ENCODE data around the gene MED28.
"Not testable (repeated sequence)": the region's sequence is repeated elsewhere in the genome, so short reads cannot be mapped to it uniquely, and the experiment has no call there.

The MED28 gene, protein sequence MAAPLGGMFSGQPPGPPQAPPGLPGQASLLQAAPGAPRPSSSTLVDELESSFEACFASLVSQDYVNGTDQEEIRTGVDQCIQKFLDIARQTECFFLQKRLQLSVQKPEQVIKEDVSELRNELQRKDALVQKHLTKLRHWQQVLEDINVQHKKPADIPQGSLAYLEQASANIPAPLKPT

DNA sequence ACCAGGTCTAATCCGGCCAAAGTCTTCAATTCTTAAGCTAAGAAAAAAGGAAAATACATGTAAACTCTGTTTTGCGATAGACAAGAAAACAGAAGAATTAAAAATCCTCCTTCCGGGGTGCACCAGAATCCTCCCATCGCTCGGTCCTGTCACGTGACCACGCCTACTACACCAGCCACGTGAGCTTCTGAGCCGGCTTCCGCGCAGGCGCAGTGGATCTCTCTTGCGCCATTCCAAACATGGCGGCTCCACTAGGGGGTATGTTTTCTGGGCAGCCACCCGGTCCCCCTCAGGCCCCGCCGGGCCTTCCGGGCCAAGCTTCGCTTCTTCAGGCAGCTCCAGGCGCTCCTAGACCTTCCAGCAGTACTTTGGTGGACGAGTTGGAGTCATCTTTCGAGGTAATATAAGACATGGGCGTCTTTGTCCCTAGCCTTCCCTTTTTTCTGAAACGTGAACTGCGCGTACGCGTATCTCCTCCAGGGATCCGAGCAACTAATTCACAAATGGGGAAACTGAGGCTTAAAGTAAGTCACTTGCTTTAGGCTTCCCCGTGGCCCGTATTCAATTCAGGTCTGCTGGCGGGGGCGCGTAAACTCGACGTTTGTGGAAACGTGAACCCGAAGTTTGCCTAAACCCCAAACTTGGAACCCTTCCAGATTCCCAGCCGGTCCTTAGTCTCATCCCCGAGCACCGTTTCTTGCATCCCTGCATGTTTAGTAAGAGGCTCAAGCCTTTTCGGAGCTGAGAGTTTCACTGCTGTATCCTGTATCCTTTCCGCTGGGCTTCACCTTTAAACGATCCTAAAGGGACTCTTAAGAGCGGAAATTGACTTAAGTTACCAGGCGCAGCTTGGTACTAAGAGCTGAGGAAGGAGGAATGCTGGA is at the start of gene MED28:
Gene MED28, plus strand, starts transcription at position 226 of the 884 bp plus-strand sequence. Its CDS starts 14 bp downstream, at position 240.
- peak within 1 kb of the TSS; percentile 93 for H3K4me3 ChIP-seq (ENCODE audit: low read depth, low read length)
- peak; percentile 82 for DNase-seq (ENCODE audit: low read depth)

DNA sequence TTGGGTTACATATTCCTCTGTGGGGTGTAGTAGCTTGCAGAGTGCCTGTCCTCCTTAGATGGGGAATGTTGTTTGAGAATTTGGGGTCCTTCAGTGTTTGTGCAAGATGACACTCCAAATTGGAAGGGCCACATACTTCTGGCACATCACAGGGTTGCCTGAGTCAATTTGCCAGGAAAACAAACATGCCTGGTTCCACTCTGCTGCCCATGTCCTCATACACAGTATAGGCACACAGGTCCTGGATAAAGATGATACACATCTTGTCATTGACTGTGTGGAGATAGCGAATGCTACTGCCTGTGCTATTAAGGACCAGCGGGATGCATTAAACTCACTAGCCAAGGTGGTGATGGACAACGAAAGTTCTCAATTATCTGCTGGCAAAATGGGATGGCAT is 48.6 kb upstream of the MED28 start:
- DNase-seq (ENCODE audit: low read depth): no peak

DNA sequence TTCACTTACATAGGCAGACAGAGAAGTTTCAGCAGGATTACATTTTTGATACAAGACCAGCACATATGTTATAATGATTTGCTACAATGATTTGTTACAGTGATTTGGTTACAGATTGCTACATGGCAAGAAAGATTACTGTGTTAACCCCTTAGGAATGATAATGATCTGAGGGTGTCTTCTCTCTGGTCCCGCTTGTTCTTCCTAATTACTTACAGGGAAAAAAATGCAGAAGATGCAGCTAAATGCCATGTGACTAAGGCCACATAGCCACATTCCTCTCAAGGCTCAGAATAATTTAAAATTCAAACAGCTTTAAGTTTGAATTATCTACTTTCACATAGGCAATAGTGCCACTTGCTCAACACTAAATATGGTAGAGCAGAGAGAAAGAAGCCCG is 47.2 kb upstream of the MED28 start:
- H3K4me3 ChIP-seq (ENCODE audit: low read depth, low read length): no peak overlapping the region
- no peak for DNase-seq (ENCODE audit: low read depth)

More for the DNA sequence above, 48.6 kb upstream of the MED28 start:
- H3K4me3 ChIP-seq (ENCODE audit: low read depth, low read length): no peak overlapping the region

DNA sequence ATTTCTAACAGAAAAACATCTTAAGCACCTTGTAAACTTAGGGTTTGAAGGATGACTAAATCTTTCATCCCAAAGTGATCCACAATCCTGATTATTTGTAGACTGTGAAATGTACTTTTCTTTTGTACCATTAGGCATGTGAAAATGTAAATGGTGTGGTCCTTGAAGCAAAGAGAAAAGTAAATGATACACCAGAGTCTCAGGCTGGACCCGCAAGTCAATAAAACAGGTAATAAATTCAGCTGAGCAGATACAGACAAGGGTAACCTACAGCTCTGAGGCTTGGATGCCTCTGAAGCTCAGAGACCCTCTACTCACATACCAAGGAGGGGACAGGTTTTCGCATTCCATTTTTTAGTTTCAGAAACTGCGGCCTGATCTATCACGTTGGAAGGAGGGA is 40.2 kb upstream of the MED28 start:
- H3K4me3 ChIP-seq (ENCODE audit: low read depth, low read length): no peak overlapping the region
- DNase-seq (ENCODE audit: low read depth): no peak

DNA sequence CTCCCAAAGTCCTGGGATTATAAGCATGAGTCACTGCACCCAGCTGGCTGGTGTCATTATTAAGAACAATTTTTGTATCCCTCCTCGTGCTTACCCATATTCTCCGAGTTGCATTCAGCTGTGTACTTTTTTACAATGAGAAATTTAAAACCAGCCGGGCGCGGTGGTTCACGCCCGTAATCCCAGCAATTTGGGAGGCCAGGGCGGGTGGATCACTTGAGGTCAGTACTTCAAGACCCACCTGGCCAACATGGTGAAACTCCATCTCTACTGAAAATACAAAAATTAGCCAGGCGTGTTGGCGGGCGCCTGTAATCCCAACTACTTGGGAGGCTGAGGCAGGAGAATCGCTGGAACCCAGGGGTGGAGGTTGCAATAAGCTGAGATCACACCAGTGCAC is 39.3 kb upstream of the MED28 start:
- DNase-seq (ENCODE audit: low read depth); H3K4me3 ChIP-seq (ENCODE audit: low read depth, low read length): not testable (repeated sequence)

DNA sequence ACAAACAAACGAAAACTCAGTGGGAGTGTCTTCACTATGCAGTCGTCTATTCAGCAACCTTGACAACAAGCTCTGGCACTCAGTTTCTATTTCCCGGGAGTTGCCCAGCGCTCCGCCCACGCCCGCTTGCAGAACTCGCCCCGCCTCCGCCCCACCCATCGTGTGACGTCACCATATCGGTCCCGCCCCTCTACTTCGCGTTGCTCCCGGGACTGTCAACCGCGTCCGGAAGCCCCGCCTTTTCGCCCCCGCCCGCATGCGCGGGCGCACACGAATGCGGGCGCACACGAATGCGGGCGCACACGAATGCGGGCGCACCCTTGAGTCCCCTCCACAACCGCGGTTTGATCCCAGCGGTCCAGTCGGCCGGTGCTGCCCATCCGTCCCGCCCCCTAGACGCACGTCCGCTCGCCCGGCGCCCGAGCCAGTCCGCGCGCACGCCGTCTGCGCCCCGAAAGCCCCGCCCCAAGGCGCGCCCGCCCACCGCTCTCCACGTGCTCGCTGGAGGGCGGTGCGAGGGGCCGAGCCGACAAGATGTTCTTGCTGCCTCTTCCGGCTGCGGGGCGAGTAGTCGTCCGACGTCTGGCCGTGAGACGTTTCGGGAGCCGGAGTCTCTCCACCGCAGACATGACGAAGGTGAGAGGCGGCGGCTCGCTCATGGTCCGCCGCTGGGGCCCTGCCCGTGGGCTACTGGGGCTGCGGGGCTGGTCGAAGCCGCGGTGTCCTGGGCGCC is 37.3 kb upstream of the MED28 start, which contains the start of gene LAP3:
Gene LAP3, plus strand, starts transcription at position 267 of the 733 bp plus-strand sequence. Its CDS starts 268 bp downstream, at position 535.
- DNase-seq (ENCODE audit: low read depth): peak; percentile 85
- H3K4me3 ChIP-seq (ENCODE audit: low read depth, low read length): peak within 1 kb of the TSS; percentile 88

DNA sequence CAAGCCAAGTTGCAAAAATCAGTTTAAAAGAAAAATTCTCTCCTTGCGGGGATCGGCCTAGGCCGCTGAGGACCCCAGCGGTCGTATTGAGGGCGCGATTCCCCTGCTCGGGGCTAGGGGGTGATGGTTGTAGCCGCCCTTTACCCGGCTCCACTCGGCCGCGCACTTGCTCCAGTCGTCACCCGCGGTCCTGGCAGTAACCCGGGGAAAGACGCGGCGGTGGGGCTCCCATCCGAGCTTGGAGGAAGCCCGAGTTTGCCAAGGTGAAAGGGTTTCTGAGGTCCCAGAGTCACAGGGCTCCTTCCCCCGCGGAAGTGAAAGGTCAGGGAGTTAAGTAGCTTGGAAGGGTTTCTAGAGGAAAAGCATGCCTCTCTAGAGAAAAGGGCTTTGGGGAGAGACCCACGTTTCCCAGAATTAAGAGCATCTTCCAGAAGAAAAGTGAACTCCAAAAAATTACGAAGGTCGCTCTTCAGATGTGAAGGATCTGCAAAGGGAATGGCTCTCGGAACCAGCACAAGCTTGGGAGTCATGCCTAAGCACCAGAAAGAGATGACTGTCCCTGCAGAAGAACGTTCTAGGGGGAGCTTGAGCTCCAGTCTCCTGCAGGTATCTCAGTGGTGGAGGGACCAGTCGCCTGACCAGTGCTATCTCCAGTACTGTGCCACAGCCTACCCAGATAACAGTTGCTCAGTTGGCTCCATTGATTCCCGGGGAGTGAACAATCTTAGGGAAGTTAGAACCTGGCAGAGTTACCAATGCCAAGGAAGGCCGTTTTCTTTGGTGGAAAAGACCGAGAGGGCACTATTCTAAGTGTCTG is 36.6 kb upstream of the MED28 start:
- DNase-seq (ENCODE audit: low read depth): no peak
- peak overlapping the region; percentile 88 for H3K4me3 ChIP-seq (ENCODE audit: low read depth, low read length)

DNA sequence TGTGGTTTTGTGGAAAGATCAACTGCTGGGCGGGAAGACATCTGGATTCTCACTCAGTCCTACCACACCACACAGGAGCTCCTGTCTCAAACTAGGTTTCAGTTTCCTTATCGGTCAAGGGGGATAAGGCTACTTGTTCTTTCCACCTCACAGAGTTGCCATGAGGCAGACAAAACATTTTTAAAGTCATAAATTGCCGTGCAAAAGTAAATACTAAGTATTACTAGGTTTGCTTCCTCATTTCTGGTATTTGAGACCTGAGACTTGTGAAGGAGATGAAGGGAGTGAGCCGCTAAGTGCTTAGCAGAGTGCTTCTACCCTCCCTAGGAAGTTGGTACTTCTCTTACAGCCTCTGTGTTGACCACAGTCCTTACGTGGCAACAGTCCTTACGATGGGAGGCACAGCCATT is 36.0 kb upstream of the MED28 start:
- peak overlapping the region; percentile 88 for H3K4me3 ChIP-seq (ENCODE audit: low read depth, low read length)
- no peak for DNase-seq (ENCODE audit: low read depth)

DNA sequence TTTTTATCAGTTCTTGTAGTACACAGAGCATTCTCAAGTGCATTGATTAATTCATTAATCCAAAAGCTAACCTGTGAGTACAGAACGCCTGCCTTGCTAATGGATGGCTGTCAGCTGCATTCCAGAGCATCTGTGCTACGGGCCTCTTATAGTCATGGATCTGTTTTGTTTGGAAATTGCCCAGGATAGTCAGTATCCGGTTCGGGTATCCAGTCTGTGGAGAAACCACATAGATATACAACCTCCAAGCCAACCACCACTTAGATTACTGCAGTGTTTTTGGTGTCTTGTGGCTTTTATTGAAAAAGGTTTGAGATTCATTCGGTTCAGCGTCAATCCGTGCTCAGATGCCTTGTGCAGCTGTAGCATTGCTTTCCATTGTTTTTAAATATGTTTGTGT is 33.5 kb upstream of the MED28 start:
- no peak for DNase-seq (ENCODE audit: low read depth)
- H3K4me3 ChIP-seq (ENCODE audit: low read depth, low read length): no peak overlapping the region

DNA sequence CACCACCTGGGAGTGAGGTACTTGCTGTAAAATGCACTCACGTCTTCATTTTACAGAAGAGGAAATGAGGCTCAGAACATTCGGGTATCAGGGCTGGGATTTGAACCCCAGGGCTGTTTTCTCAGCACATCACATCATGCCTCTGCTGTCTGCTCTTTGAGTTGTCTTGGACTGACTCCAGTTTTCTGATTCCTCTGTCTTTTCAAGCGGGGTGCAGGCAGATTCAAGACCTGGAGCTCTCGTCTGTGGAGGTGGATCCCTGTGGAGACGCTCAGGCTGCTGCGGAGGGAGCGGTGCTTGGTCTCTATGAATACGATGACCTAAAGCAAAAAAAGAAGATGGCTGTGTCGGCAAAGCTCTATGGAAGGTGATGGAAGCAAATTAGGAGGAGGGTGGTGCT is 31.2 kb upstream of the MED28 start:
- DNase-seq (ENCODE audit: low read depth): no peak
- no peak overlapping the region for H3K4me3 ChIP-seq (ENCODE audit: low read depth, low read length)

DNA sequence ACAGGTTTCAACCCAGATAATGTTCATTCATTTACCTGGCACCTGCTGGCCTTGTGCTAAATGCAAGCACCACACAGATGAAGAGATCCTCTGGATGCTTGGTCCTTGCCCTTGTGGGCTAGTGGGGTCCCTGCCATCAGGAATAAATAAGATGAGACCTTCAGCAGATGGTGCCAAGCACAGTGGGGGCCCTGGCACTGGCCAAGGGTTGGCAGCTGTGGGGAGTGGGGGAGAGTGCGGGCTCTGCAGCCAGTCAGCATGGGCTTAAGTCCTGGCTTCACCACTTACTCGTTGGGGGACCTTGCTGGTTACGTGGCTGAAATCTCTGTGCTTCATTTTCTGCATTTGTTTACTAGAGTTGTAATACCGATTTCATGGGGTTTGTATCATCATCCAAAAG is 30.5 kb upstream of the MED28 start:
- H3K4me3 ChIP-seq (ENCODE audit: low read depth, low read length): no peak overlapping the region
- no peak for DNase-seq (ENCODE audit: low read depth)

DNA sequence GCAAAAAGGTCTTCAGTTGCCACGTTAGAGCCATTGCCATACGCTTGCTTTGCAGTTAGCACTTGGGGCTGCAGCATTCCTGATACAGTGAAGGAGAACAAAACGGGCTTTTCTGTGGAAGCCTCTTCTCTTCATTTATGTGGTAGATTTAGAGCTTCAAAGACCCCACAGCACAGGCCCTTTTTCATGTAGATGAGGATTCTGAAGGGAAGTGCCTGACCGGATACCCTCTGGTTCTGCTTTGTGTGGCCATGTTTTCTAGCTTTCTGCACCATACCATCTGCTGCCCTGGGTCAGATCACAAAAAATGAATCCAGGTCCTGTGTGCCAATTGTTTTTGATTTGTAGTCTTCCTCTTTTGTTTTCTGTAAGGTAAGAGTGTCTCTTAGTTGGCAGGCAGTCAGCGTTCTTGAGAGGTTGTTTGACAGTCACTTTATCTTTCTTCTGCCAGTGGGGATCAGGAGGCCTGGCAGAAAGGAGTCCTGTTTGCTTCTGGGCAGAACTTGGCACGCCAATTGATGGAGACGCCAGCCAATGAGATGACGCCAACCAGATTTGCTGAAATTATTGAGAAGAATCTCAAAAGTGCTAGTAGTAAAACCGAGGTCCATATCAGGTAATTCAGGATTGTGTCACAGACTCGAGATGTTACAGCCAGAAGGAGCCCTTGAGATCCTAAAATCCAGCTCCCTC is 29.8 kb upstream of the MED28 start:
- DNase-seq (ENCODE audit: low read depth): no peak
- no peak overlapping the region for H3K4me3 ChIP-seq (ENCODE audit: low read depth, low read length)

DNA sequence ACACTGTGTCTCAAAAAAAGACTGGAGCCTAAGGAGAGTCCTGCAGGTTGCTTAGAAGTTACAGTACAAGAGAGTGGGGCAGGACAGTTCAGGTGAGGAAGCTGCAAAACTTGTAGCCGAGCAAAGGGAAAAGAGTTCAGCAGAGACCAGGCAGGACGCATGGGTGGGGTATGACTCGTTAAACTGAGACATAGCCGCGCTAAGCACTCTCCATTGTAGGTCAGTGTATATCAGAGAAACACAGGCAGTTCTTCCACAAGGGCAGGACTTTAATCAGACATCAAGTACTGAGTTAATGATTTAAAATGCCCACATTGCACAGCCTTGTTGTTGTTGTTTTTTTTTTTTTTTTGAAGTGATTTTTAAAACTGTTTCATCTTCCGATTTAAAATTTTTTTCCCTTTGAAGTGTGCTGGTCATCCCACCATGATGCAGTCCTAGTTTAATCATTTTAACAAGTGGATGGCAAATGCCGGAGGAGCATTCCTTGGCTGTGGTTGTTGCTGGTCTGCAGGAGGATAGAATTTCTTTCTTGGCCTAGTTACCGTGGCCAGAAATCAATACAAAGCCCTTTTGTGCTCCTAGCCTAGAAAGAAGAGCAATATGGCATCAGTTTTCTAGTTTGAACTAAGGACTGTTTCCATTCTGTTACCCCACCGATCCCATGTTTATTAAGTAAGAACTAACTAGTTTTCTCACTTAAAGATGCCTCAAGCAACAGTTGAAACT is 27.2 kb upstream of the MED28 start:
- no peak for DNase-seq (ENCODE audit: low read depth)
- no peak overlapping the region for H3K4me3 ChIP-seq (ENCODE audit: low read depth, low read length)

DNA sequence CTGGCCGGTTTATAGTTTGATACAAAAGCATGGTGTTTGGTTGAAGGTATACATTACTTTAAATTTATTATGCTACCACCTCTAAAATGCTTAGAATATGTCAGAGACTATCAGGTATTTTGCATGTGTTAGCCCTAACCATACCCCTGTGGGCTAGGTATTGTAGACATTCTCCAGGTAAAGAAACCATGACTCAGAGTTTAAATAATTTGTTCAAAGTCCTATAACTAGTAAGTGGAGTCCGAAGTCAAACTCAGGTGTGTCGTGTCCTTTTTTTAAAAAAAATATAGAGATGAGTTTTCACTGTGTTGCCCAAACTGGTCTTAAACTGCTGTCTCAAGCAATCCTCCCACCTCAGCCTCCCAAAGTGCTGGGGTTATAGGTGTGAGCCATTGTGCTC is 25.1 kb upstream of the MED28 start:
- no peak overlapping the region for H3K4me3 ChIP-seq (ENCODE audit: low read depth, low read length)

DNA sequence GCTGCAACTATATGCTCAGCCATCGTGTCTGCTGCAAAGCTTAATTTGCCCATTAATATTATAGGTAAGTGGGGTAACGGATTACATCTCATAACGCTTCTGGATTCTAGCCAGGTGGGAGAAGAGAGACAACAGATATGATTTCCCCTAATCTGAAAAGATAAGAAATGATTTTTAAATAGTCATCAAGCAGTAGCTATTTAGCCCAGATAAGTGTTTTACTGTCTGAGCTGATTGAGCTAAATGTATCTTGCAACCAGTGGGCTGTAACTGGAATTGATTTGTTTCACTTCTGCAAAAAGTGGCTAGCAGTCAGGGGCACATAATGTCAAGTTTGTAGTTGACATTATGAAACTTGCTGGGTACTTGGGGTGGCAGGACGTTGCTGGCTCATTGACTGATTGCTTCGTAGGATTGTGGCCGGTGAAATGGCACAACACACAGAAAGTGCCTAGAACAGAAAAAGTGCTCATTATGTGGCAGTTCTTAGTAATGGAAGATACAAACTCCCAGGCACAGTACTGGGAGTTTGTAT is 18.9 kb upstream of the MED28 start:
- H3K4me3 ChIP-seq (ENCODE audit: low read depth, low read length): no peak overlapping the region
- no peak for DNase-seq (ENCODE audit: low read depth)

More for the DNA sequence above, 25.1 kb upstream of the MED28 start:
- no peak for DNase-seq (ENCODE audit: low read depth)

DNA sequence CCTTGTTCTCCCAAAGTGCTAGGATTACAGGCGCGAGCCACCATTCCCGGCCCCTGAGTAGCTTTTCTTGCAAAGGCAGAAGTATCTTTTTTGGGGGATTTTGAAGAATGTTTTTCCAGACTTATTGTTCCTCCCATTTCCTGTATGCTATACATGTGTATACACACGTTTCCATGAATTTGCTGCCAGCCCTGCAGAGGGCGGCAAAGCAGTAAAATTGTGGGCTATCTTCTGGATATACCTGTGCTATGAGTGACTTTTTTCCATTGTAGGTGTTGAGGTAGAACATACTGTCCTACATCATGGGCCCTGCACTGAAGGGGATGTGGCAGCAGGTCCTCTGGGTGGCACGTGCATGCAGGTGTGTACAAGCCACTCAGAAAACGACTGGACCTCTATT is 16.9 kb upstream of the MED28 start:
- no peak for DNase-seq (ENCODE audit: low read depth)
- no peak overlapping the region for H3K4me3 ChIP-seq (ENCODE audit: low read depth, low read length)

DNA sequence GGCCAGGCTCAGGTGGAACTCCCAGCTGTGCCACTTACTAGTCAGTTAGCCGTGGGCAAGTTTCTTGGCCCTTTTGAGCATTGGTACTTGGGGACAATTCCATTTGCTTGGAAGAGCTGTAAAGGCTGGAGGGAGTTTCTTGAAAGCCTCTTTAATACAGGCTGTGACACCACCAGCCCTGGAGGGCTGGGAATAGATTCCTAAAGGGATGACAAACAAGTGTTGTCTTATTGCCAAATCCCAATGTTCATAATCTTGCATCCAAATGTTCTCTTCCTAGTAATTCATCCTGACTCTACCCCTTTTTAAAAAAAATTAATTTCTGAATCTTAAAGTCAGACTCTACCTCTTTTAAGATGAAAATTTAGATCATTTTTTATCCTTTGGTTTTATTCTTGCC is 14.6 kb upstream of the MED28 start:
- DNase-seq (ENCODE audit: low read depth): no peak
- H3K4me3 ChIP-seq (ENCODE audit: low read depth, low read length): no peak overlapping the region

DNA sequence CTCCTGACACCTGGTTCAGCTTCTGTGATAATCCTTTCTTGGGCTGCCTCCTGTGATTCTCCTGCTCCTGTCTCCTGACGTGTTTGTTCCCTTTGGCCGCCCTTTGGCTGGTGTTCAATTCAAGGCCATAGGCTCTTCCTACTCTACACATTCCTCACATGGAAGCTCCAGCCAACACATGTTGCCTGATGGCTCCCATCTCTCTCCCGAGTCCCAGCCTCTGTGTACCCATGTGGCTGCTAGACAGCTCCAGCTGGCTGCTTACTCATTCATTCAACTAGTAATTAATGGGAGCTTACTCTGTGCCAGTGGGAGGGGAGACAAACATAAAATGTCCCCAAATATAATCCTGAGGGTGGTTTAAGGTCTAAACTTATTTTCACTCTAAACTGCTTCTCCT is 9.2 kb upstream of the MED28 start:
- no peak for DNase-seq (ENCODE audit: low read depth)
- H3K4me3 ChIP-seq (ENCODE audit: low read depth, low read length): no peak overlapping the region

Data from skeletal muscle cell (primary cell).